Activated CD8-positive, alpha-beta memory T cell treated with anti-CD3 and anti-CD28 coated beads for 4 hours (primary cell): Measurements from ENCODE around the gene RAPGEF5.

Source experiments
- DNase-seq, 2 donors: peaks; one replicate each; pipeline ENCODE4 v3.0.0-alpha.2; 2020; ENCODE audit warnings: low read depth in 2 of 2

Gene RAPGEF5

GRCh38 chr7:22346383-22347107 is 10.4 kb downstream of the RAPGEF5 start:
- DNase-seq: no peak

DNA sequence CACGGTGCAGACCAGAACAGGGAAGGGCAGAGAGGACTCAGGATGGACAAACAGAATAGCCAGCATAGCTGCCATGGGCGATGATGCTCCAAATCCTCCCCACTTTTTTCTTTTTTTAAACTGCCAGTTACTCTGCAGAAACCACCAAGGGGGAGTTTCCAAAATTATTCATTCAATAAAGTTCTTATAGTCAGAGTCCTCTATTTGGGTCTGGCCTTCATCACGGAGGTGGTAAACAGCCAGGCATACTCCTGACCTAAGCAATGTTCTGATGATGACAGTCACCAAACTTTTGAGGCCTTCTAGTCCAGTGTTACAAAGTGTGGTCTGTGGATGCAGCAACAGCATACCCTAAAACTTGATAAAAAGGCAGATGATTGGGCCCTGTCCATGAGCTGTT is 12.3 kb downstream of the RAPGEF5 start:
- DNase-seq: no peak

- no peak for DNase-seq
These were observed 13.3 kb downstream of the RAPGEF5 start for GRCh38 chr7:22343612-22344011.

DNA sequence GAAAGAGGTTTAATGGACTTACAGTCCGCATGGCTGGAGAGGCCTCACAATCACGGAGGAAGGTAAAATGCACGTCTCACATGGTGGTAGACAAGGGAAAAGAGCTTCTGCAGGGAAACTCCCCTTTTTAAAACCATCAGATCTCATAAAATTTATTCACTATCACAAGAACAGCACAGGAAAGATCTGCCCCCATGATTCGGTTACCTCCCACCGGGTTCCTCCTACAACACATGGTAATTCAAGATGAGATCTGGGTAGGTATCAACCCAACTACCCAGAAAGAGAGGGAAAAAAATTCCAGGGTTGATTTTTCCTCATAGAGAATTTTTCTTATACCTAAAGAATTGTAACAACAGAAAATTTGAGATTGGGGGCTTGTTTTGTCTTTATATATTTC is 13.9 kb downstream of the RAPGEF5 start:
- DNase-seq: no peak

- no peak for DNase-seq
These were observed 17.1 kb downstream of the RAPGEF5 start for GRCh38 chr7:22339725-22340390.

DNA sequence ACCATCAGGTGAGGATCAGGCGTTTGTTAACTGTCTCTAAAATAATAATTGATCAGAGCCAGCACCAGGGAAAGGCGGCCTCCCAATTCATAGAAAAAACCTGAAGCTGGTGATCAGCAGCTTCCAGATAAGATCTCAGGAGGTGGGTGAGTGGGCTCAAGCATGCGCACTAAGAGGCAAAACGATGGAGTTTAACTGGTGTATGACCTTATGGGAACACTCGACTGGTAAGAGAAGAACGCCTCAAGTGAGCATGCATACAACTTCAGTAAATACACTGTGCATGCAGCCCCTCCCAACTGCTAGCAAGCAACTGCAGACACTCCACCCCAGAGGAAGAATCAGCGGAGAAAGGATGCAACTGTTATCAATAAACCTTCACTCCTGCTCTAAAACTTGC is 18.1 kb downstream of the RAPGEF5 start:
- DNase-seq: no peak

GRCh38 chr7:22338411-22338810 is 18.5 kb downstream of the RAPGEF5 start:
- DNase-seq: no peak

GRCh38 chr7:22333680-22334141 is 23.2 kb downstream of the RAPGEF5 start:
- no peak for DNase-seq

DNA sequence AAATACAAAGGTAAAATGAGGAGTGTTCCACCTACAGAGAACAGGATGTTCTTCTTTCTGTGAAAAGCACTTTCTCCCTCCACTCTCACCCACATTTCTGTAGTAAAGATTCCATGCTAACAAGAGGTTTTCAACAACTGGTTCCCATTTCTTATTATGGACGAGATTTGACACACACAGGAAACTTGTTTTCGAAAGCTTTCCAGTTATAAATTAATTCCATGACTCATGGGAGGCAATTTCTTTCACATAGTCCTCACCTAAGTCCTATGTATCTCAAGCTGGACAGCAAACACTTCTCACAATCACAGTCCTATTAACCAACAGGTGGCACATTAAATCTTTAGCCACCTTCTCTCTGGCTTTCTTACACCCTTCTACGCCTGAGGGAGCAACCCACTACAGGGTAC is 24.5 kb downstream of the RAPGEF5 start:
- no peak for DNase-seq

DNA sequence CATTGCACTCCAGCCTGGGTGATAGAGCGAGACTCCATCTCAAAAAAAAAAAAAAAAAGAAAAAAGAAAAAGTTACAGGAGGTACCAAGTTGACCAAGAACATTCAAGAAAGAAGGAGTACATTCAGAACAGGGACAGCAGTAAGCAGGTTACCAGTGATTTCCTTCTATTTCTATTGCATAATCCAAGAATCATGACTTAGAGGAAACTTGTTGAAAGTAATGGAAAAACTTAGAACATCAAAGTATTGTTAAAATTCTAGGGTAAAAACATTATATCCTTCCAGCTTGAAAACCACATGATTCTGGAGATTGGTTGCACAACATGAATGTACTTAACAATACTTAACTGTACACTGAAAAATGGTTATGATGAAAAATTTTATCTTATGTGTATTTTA is 25.2 kb downstream of the RAPGEF5 start:
- no peak for DNase-seq

DNA sequence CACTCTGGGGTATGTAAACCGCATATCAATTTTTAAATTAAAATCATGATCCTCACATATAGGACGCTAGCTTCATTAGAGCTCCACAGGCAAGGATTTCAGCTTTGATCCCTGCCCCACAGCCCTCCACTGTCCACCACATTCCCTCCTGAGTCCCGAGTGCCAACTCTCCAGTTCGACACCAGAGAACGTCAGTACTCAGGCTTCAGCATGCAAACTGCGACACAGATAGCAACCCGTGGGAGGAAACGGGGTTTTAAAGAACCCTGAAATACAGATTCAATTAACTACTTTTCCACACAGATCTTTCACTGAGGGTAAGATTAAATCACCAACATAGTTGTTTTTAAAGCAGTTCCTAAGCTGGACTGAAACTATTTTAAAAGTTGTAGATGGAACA is 26.1 kb downstream of the RAPGEF5 start:
- no peak for DNase-seq

DNA sequence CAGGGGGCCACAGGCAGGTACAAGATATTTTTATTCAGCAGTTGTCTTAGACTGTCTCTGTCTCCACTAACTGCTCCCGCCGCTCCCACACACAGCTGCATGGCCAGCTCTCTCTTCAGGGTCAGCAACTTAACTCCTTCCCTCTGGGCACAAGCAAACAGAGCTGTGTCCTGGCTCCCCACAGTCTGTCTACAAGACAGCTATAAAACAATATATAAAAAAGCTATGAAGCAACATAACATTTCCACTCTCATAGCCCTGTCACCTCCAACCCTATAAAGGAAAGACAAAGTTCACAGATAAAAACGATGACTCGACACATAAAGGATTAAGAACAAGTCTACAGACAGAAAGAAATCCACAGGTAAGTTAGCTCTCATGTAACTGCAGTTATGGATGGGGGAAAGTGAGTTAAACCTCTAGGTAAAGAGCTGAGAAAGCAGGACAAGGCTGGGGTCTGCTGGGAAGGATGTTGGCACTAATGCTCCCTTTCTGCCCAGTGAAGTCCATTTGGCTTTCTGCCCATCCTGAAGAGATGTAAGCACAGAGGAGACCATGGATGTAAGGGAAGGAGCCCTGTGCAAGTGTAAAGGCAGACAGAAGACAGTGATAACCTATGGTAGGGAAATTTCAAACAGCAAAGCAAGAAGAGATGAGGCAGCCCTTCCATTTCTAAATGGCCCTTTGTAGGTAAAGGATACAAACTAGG is 27.0 kb downstream of the RAPGEF5 start:
- DNase-seq: no peak

DNA sequence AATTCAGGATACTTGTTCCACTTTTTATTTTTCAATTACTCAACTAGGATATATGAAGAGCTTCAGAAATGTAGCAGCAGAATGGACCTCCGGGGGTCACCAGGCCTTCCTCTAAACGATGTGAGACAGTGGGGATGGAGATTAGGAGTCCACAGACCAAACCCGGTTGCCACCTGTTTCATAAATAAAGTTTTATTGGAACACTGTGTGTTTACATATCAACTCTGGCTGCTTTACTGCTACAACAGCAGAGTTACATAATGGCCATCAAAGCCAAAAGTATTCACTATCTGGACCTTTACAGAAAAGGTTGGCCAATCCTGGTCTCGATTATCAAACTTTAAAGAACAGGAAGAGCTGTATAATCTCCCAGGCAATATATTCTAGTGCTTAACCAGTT is 30.8 kb downstream of the RAPGEF5 start:
- DNase-seq: no peak

- DNase-seq: no peak
These were observed 31.3 kb downstream of the RAPGEF5 start for GRCh38 chr7:22325671-22326070.

- no peak for DNase-seq
These were observed 33.2 kb downstream of the RAPGEF5 start for GRCh38 chr7:22323714-22324113.

DNA sequence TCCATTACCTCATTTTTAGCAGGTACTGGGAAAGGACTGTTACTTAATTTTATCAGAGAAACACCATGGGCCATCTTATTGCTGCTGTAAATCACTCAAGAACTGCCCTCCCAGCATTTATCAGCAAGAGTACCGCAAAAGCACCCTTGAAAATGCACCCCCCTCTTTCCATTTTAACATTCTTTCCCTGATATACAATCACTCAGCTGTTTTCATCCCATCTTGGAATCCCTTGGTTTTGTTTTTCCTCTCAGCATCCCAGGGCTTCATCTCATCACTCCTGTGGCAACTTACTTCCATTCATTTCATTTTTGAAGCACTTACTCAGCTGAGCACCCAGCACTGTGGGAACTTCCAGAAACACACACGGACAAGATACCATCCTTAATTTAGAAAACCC is 36.5 kb downstream of the RAPGEF5 start:
- no peak for DNase-seq

DNA sequence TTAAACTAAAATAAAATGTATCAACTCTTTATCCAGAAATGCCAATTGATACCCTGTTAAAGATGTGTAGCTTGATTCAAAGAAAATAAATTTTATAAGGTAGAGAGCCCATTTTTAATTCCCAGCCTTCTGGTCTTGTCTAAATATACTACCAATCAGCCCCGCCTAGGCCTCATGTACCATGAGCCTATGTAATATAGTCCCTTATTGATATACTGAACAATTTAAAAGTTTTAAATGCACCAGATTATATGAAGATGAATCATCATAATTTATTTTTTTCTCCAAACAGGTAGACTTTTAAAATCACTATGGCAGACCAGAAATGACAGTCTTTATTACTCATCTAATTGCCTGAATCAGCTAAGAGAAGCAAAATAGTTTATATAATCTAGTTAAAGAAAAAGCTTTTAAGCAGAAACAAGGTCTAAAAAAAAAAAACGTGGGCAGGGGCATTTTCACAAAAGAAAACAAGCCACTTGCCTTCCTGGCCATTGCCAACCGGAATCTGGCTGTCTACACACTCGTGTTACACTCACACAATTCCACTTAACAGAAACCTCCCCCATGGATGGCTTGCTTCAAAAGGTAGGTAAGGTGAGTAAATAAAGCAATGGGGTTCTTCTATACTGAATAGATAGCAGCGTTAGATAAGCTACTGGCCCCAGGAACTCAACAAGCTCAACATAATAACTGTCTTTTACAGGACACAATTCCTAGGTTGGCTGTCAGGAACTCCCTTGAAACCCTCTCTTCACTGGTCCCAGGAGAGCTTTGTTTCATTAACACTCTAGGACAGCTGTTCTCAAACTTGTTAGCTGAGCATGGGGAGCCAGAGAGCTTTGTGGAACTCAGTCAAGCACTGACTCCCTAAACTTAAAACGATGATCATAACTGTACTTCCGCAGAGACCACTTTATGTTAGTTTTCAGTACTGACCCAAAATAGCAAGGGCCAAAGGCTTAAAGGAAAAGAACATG is 37.2 kb downstream of the RAPGEF5 start:
- DNase-seq: no peak

DNA sequence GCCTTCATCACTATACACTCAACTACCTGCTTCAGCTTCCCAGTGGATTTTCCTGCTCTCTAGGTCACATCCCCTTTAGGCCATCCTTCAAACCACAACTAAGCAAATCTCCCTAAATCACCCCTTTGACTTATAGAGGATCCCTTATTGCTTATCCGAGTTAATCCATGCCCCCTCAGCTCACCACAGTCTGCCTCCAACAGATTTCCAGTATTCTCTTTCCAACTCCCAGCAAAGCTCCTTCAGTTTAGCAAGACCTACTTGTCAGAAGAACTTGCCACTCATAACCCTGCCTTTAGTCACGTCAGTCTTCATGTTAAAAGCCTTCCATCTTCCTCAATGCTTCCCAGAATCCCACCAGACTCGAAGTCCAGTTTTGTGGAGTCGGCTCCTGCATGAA is 38.6 kb downstream of the RAPGEF5 start:
- DNase-seq: no peak

- DNase-seq: no peak
These were observed 39.3 kb downstream of the RAPGEF5 start for GRCh38 chr7:22317632-22318031.

DNA sequence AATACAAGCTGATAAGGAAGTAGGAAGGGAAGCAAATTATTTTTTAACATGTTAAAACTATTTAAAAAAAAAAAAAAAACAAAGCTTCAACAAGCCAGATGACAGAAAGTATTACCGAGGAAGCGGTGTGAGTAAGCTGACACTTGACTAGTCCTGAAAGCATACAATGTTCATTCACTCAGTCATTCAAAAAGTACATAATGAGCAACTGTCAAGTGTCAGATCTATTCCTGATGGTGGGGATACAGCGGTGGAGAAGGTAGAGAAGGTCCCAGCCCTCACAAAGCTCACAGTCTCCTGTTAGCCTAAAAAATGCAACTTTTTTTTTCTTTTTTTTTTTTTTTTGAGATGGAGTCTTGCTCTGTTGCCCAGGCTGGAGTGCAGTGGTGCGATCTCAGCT is 40.0 kb downstream of the RAPGEF5 start:
- DNase-seq: no peak

DNA sequence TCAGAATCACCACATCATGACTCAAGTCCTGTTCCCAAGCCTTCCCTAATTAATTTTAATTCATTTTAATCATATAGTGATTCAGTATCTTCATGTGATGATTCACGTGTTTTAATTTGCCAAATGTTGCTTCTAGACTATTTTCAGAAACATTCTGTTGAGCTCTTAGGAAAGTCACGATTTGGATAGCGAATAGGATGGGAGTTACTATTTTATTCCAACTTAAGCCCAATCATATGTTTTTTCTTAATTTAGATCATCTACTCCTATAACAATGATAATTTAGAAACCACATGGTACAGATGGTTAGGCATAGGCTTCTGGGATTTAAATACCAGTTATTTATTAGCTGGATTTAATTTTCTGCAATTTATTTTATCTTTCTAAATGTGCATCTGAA is 49.1 kb downstream of the RAPGEF5 start:
- DNase-seq: no peak

GRCh38 chr7:22305706-22306105 is 51.2 kb downstream of the RAPGEF5 start:
- DNase-seq: no peak
